ENCODE measurements around the gene STAM. TPM values are rescaled to one million over a fixed set of nuclear protein-coding genes. Genes with fewer than 3 reads are reported as not detected.
A peak's percentile ranks its signal among the peaks of the same experiment; 100 is the strongest.

STAM gene
- total and polyA plus RNA-seq, 2 donors (not counting 3 experiments of a cell fraction or from before 2014, with no cell fraction given): 17.7 to 20.0 TPM

- TF ChIP-seq POLR2AphosphoS5 (IDR thresholded peaks at IDR 0.05; ENCODE audit: insufficient read depth, low read depth, low read length) (no peak), MYC (IDR thresholded peaks at IDR 0.05; ENCODE audit: low read depth, low read length) (no peak), MAX (IDR thresholded peaks at IDR 0.05; ENCODE audit: insufficient read depth, insufficient read length) (no peak), CTCF (IDR thresholded peaks at IDR 0.05; ENCODE audit: extremely low read depth in 1 of 2, insufficient read depth in 1 of 2, low read depth in 1 of 2, low read length in 2 of 2) (no peak), FOS (IDR thresholded peaks at IDR 0.05; ENCODE audit: borderline replicate concordance, insufficient read depth, low read length) (no peak), JUN (IDR thresholded peaks at IDR 0.05; ENCODE audit: borderline replicate concordance, insufficient read depth, insufficient read length, low read depth) (no peak), POLR2A (IDR thresholded peaks at IDR 0.05; ENCODE audit: low read depth, low read length) (no peak), EZH2 (IDR thresholded peaks at IDR 0.05; ENCODE audit: borderline replicate concordance, low read depth, low read length, severe bottlenecking) (no peak), GATA2 (IDR thresholded peaks at IDR 0.05; ENCODE audit: insufficient read depth, insufficient read length, low read depth, low read length) (peak; percentile 62)
- ChIA-PET CTCF (interaction anchor here (0.6 to 4.5 kb wide), 15 partner anchors 8 to 790 kb away, joined by 3 to 38 read pairs (median 3); partner anchors contain the start of genes HACD1 and STAM), POLR2A (no interaction called here)
- peak; percentile 79 for FAIRE-seq
- Histone ChIP-seq H4K20me1 (replicated peaks; ENCODE audit: control insufficient read depth, extremely low read depth, insufficient read depth, low read length) (no peaks in the 10 kb centered on the region), H3K9me3 (replicated peaks; ENCODE audit: control insufficient read depth, insufficient read depth, low read length) (no peaks in the 10 kb centered on the region), H3K4me2 (ENCODE audit: insufficient read depth, low read length) (peak overlapping the region; percentile 23), H3K9ac (replicated peaks; ENCODE audit: extremely low read depth, insufficient read depth, low read length) (no peak overlapping the region), H3K79me2 (ENCODE audit: control insufficient read depth, insufficient read depth, low read length) (no peaks in the 10 kb centered on the region), H2AFZ (ENCODE audit: low read depth, low read length) (peak overlapping the region; percentile 4), H3K4me3 (replicated peaks in 1 of 3; ENCODE audit: insufficient read depth in 1 of 3, low read depth in 1 of 3, low read length in 3 of 3) (no peak overlapping the region), H3K27me3 (ENCODE audit: control insufficient read depth in 2 of 2, insufficient read depth in 2 of 2, low read length in 2 of 2) (no peaks in the 10 kb centered on the region), H3K27ac (ENCODE audit: insufficient read depth, low read depth, low read length) (peak overlapping the region; percentile 40), H3K9me1 (replicated peaks; ENCODE audit: control insufficient read depth, extremely low read depth, insufficient read depth, low read length) (no peaks in the 10 kb centered on the region), H3K36me3 (ENCODE audit: control insufficient read depth in 2 of 2, extremely low read depth in 1 of 2, insufficient read depth in 2 of 2, low read length in 2 of 2) (no peaks in the 10 kb centered on the region), H3K4me1 (ENCODE audit: control insufficient read depth, extremely low read depth, insufficient read depth, low read length) (peaks cover 9% of the 10 kb centered on the region)
- no TSS peak for BruUV-seq (replicated peaks)
- dilution Hi-C loops (cut with MboI; ENCODE audit: extremely low pct_ligation_motif_present, low sequenced_read_pairs) (no loop called here), intact Hi-C loops (cut with micrococcal nuclease) (loop anchor here (1.0 kb wide), 1 partner anchor 91 kb away; the partner anchor contains the start of gene STAM)
- peak; percentile 81 for DNase-seq (ENCODE audit: low read depth, low spot score)
These were observed 91.4 kb downstream of the STAM start for GRCh38 chr10:17735166-17735941.
